Measurements from ENCODE around the gene FBN1.

DNA sequence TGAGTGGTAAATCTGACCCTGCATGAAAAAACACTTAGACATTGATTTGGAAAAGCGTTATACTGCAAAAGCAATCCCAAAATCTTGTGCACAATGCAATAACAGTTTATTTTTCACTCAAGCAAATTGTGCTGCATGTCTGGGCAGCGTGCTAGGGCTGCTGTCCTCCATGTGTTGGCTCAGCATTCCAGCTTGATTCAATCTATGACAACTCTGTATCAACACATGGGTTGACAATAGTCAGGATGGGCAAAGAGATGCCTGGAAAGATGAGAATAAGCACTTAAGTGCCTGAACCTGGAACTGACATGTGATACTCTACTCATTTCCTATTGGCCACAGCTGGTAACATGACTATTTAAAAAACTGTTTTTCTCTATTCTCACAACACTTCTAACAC lies 262.5 kb downstream of the FBN1 start:
- TF ChIP-seq, protein P1, sequence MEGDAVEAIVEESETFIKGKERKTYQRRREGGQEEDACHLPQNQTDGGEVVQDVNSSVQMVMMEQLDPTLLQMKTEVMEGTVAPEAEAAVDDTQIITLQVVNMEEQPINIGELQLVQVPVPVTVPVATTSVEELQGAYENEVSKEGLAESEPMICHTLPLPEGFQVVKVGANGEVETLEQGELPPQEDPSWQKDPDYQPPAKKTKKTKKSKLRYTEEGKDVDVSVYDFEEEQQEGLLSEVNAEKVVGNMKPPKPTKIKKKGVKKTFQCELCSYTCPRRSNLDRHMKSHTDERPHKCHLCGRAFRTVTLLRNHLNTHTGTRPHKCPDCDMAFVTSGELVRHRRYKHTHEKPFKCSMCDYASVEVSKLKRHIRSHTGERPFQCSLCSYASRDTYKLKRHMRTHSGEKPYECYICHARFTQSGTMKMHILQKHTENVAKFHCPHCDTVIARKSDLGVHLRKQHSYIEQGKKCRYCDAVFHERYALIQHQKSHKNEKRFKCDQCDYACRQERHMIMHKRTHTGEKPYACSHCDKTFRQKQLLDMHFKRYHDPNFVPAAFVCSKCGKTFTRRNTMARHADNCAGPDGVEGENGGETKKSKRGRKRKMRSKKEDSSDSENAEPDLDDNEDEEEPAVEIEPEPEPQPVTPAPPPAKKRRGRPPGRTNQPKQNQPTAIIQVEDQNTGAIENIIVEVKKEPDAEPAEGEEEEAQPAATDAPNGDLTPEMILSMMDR (IDR thresholded peaks at IDR 0.05), result no peak
- TF ChIP-seq POLR2A (IDR thresholded peaks at IDR 0.05), result no peak

Measured in thyroid gland (tissue), 4 donors.